Suppressor macrophage treated with lipopolysaccharide for 4 hours (primary cell): ENCODE measurements around the gene MRPS30.
"Not testable (repeated sequence)": the region's sequence is repeated elsewhere in the genome, so short reads cannot be mapped to it uniquely, and the experiment has no call there.

Source experiments
- DNase-seq: peaks from one replicate; pipeline ENCODE4 v3.0.0-alpha.2; 2020

MRPS30 gene

GRCh38 chr5:44808435-44809214, at the start of gene MRPS30:
TSS of gene MRPS30 (plus strand) at chr5:44808947. CDS start at chr5:44808963, 16 bp downstream.
- DNase-seq: peak; percentile 98

- no peak for DNase-seq
These were observed 39.4 kb upstream of the MRPS30 start for GRCh38 chr5:44769200-44769876.

- DNase-seq: no peak
These were observed 38.9 kb upstream of the MRPS30 start for GRCh38 chr5:44769877-44770209.

- no peak for DNase-seq
These were observed 37.7 kb upstream of the MRPS30 start for GRCh38 chr5:44770780-44771717.

GRCh38 chr5:44772397-44772796, 36.4 kb upstream of the MRPS30 start:
- not testable (repeated sequence) for DNase-seq

GRCh38 chr5:44774279-44774880, 34.4 kb upstream of the MRPS30 start:
- peak; percentile 39 for DNase-seq

- DNase-seq: no peak
These were observed 29.6 kb upstream of the MRPS30 start for GRCh38 chr5:44779167-44779566.

GRCh38 chr5:44783634-44784315, 25.0 kb upstream of the MRPS30 start:
- DNase-seq: no peak

- no peak for DNase-seq
These were observed 21.0 kb upstream of the MRPS30 start for GRCh38 chr5:44787731-44788130.

GRCh38 chr5:44789372-44789995, 19.3 kb upstream of the MRPS30 start:
- DNase-seq: not testable (repeated sequence)

GRCh38 chr5:44792031-44792673, 16.6 kb upstream of the MRPS30 start:
- not testable (repeated sequence) for DNase-seq

- no peak for DNase-seq
These were observed 14.4 kb upstream of the MRPS30 start for GRCh38 chr5:44794371-44794770.

GRCh38 chr5:44795496-44795895, 13.3 kb upstream of the MRPS30 start:
- no peak for DNase-seq

- no peak for DNase-seq
These were observed 10.9 kb upstream of the MRPS30 start for GRCh38 chr5:44797841-44798240.

GRCh38 chr5:44801992-44802391, 6.8 kb upstream of the MRPS30 start:
- no peak for DNase-seq

- DNase-seq: no peak
These were observed 2.1 kb upstream of the MRPS30 start for GRCh38 chr5:44806608-44807007.

GRCh38 chr5:44807269-44807668, 1.5 kb upstream of the MRPS30 start:
- no peak for DNase-seq

GRCh38 chr5:44809215-44809955, 638 bp downstream of the MRPS30 start:
- peak; percentile 67 for DNase-seq

- DNase-seq: no peak
These were observed 1.2 kb downstream of the MRPS30 start for GRCh38 chr5:44809956-44810420.

GRCh38 chr5:44814761-44815160, 6.0 kb downstream of the MRPS30 start:
- no peak for DNase-seq
